Suprapubic skin (tissue), 4 donors: ENCODE data around the gene CYP3A5. TPM values are rescaled to one million over a fixed set of nuclear protein-coding genes. Genes with fewer than 3 reads are reported as not detected.

ENCODE experiments used
- DNase-seq, 2 donors: peaks; one replicate each; pipeline ENCODE4 v3.0.0-alpha.2; 2019; ENCODE audit warnings: low spot score in 2 of 2
- H3K27ac ChIP-seq: fragments of 200-600 bp; sonication (generic); one replicate; pipeline ENCODE4 v1.5.1; 2019
- H3K27me3 ChIP-seq: fragments of 200-600 bp; sonication (generic); one replicate; pipeline ENCODE4 v1.5.1; 2019
- H3K36me3 ChIP-seq: fragments of 200-600 bp; sonication (generic); one replicate; pipeline ENCODE4 v1.5.1; 2019
- H3K4me1 ChIP-seq: fragments of 200-600 bp; sonication (generic); one replicate; pipeline ENCODE4 v1.5.1; 2019
- H3K4me3 ChIP-seq: fragments of 200-600 bp; sonication (generic); one replicate; pipeline ENCODE4 v1.5.1; 2019; ENCODE audit warnings: mild to moderate bottlenecking
- H3K9me3 ChIP-seq: fragments of 200-600 bp; sonication (generic); one replicate; pipeline ENCODE4 v1.5.1; 2019
- EP300 ChIP-seq: sonication (generic); formaldehyde crosslinking; IDR thresholded peaks from one replicate; pipeline ENCODE4 v1.6.1; 2017; ENCODE audit warnings: antibody characterized with exemption
- POLR2A ChIP-seq, 2 donors: fragments of 450-650 bp; IDR thresholded peaks; one replicate each; pipeline ENCODE4 v1.6.1; 2017; ENCODE audit warnings: antibody characterized with exemption in 2 of 2, mild to moderate bottlenecking in 2 of 2, moderate library complexity in 2 of 2
- POLR2AphosphoS5 ChIP-seq, 3 donors: sonication (generic); formaldehyde crosslinking; IDR thresholded peaks; one replicate each; pipeline ENCODE4 v1.6.1; 2017; ENCODE audit warnings: antibody characterized with exemption in 3 of 3
- WGBS: methylation state at CpG from one replicate; pipeline ENCODE4 v1.1.5; 2018; 5-methylcytosine and 5-hydroxymethylcytosine counted together
- total RNA-seq, 4 donors: library from RNA; depleted of rRNA; stranded (reverse); fragments of >200 nt; gene quantifications; one replicate each; pipeline ENCODE4 v1.1.0, GENCODE V29; 2016
- TF ChIP-seq, protein P1 (sequence below), 2 donors: fragments of 200-600 bp in 1 of 2; fragments of 450-650 bp in 1 of 2; sonication (generic) in 1 of 2; IDR thresholded peaks; one replicate each; pipeline ENCODE4 v1.5.1; 2016 to 2019; ENCODE audit warnings: antibody characterized with exemption in 2 of 2, mild to moderate bottlenecking in 1 of 2, moderate library complexity in 1 of 2

CYP3A5 gene
- total RNA-seq, 4 donors from 2014 or later = 50.0 to 448 (median 92.1) TPM

DNA sequence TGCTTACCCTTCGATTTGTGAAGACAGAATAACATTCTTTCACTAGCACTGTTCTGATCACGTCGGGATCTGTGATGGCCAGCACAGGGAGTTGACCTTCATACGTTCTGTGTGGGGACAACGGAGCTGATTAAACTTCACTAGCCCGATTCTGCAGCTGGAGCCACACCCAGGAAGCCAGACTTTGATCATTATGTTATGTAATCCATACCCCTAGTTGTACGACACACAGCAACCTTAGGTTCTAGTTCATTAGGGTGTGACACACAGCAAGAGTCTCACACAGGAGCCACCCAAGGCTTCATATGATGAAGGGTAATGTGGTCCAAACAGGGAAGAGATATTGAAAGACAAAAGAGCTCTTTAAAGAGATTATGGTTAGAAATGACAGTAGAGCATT is 7.2 kb downstream of the CYP3A5 start:
- Histone ChIP-seq H3K36me3 (peaks cover 14% of the 10 kb centered on the region), H3K9me3 (no peaks in the 10 kb centered on the region), H3K4me3 (no peak overlapping the region), H3K4me1 (no peaks in the 10 kb centered on the region), H3K27me3 (no peaks in the 10 kb centered on the region), H3K27ac (no peak overlapping the region)
- TF ChIP-seq, protein P1, sequence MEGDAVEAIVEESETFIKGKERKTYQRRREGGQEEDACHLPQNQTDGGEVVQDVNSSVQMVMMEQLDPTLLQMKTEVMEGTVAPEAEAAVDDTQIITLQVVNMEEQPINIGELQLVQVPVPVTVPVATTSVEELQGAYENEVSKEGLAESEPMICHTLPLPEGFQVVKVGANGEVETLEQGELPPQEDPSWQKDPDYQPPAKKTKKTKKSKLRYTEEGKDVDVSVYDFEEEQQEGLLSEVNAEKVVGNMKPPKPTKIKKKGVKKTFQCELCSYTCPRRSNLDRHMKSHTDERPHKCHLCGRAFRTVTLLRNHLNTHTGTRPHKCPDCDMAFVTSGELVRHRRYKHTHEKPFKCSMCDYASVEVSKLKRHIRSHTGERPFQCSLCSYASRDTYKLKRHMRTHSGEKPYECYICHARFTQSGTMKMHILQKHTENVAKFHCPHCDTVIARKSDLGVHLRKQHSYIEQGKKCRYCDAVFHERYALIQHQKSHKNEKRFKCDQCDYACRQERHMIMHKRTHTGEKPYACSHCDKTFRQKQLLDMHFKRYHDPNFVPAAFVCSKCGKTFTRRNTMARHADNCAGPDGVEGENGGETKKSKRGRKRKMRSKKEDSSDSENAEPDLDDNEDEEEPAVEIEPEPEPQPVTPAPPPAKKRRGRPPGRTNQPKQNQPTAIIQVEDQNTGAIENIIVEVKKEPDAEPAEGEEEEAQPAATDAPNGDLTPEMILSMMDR (IDR thresholded peaks at IDR 0.05) = no peak
- TF ChIP-seq EP300 (no peak), POLR2A (IDR thresholded peaks at IDR 0.05) (no peak), POLR2AphosphoS5 (IDR thresholded peaks at IDR 0.05) (no peak)
- 89% methylated on average over 7 of the region's 7 CpGs for WGBS
- DNase-seq = no peak

DNA sequence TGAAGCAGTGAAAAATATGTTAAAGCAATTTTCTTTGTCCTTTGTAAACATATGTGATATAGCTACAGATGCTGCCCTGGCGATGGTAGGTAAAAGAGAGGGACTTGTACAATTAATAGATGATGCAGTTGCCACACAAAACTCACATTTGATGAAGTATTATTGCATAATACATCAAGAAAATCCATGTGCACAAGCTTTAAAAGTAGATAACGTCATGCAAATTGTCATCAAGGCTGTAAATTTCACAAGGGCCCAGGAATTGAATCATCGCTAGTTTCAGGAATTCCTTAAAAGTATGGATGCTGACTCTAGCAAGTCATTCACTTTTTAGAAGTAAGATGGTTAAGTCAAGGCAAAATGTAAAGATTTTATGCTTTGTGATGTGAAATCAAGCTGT is 10.0 kb downstream of the CYP3A5 start:
- Histone ChIP-seq H3K4me3 (no peak overlapping the region), H3K27ac (no peak overlapping the region), H3K27me3 (no peaks in the 10 kb centered on the region), H3K9me3 (no peaks in the 10 kb centered on the region), H3K4me1 (no peaks in the 10 kb centered on the region), H3K36me3 (peaks cover 34% of the 10 kb centered on the region)
- no peak for DNase-seq
- TF ChIP-seq POLR2AphosphoS5 (IDR thresholded peaks at IDR 0.05) (no peak), POLR2A (IDR thresholded peaks at IDR 0.05) (no peak), EP300 (no peak)
- TF ChIP-seq, protein P1 (IDR thresholded peaks at IDR 0.05) = no peak
- WGBS = 84% methylated on average over 3 of the region's 3 CpGs

GRCh38 chr7:99668541-99668940 is 11.3 kb downstream of the CYP3A5 start:
- Histone ChIP-seq H3K4me1 (no peaks in the 10 kb centered on the region), H3K9me3 (no peaks in the 10 kb centered on the region), H3K36me3 (peaks cover 41% of the 10 kb centered on the region), H3K4me3 (no peak overlapping the region), H3K27ac (no peak overlapping the region), H3K27me3 (no peaks in the 10 kb centered on the region)
- TF ChIP-seq POLR2AphosphoS5 (IDR thresholded peaks at IDR 0.05) = no peak
- TF ChIP-seq, protein P1 (IDR thresholded peaks at IDR 0.05) = no peak
- no peak for TF ChIP-seq EP300
- no peak for TF ChIP-seq POLR2A (IDR thresholded peaks at IDR 0.05)
- DNase-seq = no peak
- 91% methylated on average over 8 of the region's 8 CpGs for WGBS

- DNase-seq = no peak
- no peak for TF ChIP-seq POLR2A (IDR thresholded peaks at IDR 0.05)
- no peak for TF ChIP-seq EP300
- TF ChIP-seq, protein P1 (IDR thresholded peaks at IDR 0.05) = no peak
- TF ChIP-seq POLR2AphosphoS5 (IDR thresholded peaks at IDR 0.05) = no peak
- no peaks in the 10 kb centered on the region for H3K9me3 ChIP-seq
- no peaks in the 10 kb centered on the region for H3K4me1 ChIP-seq
- WGBS = 69% methylated on average over 2 of the region's 2 CpGs
- peaks cover 46% of the 10 kb centered on the region for H3K36me3 ChIP-seq
- H3K4me3 ChIP-seq = no peak overlapping the region
- no peak overlapping the region for H3K27ac ChIP-seq
- H3K27me3 ChIP-seq = no peaks in the 10 kb centered on the region
Observed at GRCh38 chr7:99667179-99667578, 12.6 kb downstream of the CYP3A5 start.

- Histone ChIP-seq H3K27me3 (no peaks in the 10 kb centered on the region), H3K36me3 (peaks cover 46% of the 10 kb centered on the region), H3K4me3 (no peak overlapping the region), H3K4me1 (no peaks in the 10 kb centered on the region), H3K9me3 (no peaks in the 10 kb centered on the region), H3K27ac (no peak overlapping the region)
- WGBS = 92% methylated on average over 1 of the region's 1 CpG
- TF ChIP-seq, protein P1 (IDR thresholded peaks at IDR 0.05) = no peak
- DNase-seq = no peak
Observed at GRCh38 chr7:99666013-99666395, 13.8 kb downstream of the CYP3A5 start.
